ENCODE results near the gene FAM174A.

GRCh38 chr5:100575815-100576214, 40.6 kb downstream of the FAM174A start:
- no peak for TF ChIP-seq ZNF532 (CRISPR knock-in tag; IDR thresholded peaks at IDR 0.05; ENCODE audit: borderline replicate concordance)
- no peak for TF ChIP-seq CBFB (CRISPR knock-in tag; IDR thresholded peaks at IDR 0.05; ENCODE audit: low read depth)
- no peak for TF ChIP-seq CTCF (IDR thresholded peaks at IDR 0.05)
- TF ChIP-seq ZBTB21 (CRISPR knock-in tag; IDR thresholded peaks at IDR 0.05; ENCODE audit: borderline replicate concordance): no peak
- no peak for TF ChIP-seq MAX (CRISPR knock-in tag; IDR thresholded peaks at IDR 0.05)
- no peak for TF ChIP-seq FOXP1 (CRISPR knock-in tag; IDR thresholded peaks at IDR 0.05; ENCODE audit: borderline replicate concordance)
- TF ChIP-seq NFYB (CRISPR knock-in tag; conservative IDR thresholded peaks at IDR 0.05; ENCODE audit: low read depth): no peak
- TF ChIP-seq TCF7 (CRISPR knock-in tag; IDR thresholded peaks at IDR 0.05; ENCODE audit: low read depth): no peak
- no peak for TF ChIP-seq TEAD4 (CRISPR knock-in tag; IDR thresholded peaks at IDR 0.05)
- no peak for TF ChIP-seq FOXJ3 (CRISPR knock-in tag; IDR thresholded peaks at IDR 0.05; ENCODE audit: borderline replicate concordance)
- no peak for TF ChIP-seq ZNF423 (CRISPR knock-in tag; IDR thresholded peaks at IDR 0.05)
- TF ChIP-seq ZNF232 (CRISPR knock-in tag; IDR thresholded peaks at IDR 0.05): no peak

Data from WTC11 (cell line).